ENCODE data around the gene CNOT6. TPM values are rescaled to one million over a fixed set of nuclear protein-coding genes. Genes with fewer than 3 reads are reported as not detected.

CNOT6 gene
- polyA plus RNA-seq, 1 of the 3 experiments (the other 2 are of a cell fraction): 17.1 TPM

DNA sequence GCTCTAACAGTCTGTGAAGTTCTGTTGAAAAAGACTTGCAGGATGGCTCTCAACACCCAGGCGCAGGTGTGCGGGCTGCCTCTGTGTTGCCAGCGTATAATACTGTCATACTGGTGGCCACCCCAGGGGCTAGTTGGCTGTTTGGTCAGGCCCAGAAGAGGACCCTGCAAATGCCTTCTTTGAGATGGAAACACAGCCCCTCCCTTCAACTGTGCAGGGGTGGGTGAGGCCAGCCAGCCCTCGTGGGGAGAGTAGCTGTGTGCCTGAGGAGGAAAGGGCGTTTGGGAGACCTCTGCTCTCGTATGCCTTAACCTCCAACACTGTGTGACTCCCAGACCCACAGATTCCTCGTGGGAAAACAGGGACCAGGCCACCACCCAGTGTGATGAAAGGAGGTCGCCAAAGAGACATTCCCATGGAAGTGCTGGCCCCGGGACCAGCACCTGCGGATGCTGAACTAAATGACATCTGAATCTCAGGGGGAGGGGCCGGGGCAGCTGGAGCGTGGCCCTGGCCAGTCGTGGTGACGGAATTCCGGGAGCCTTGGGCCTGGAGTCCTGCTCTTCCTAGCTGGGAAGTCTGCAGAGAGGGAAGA, 108.4 kb downstream of the CNOT6 start (continued):
- TF ChIP-seq JUND (IDR thresholded peaks at IDR 0.05): no peak

DNA sequence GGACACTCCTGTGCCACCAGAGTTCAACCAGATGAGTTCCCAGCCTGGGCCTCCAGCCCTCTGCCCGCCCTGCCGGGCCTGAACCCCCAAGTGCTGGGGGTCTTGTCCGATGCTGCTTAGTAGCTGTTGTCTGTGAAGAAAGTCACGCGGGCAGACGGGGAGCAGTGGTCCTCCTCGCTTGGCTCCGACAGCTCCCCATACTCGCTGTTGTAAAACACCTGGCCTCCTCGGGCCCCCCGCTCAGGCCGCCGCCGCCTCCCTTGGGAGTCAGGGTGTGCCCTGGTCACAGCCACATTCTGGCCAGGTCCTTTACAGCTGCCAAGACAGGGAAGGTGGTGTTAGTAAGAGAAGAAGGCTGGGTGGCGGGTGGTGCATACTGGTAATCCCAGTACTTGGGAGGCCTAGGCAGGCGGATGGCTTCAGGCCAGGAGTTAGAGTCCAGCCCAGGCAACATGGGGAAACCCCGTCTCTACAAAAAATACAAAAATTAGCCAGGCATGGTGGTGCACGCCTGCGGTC, 109.0 kb downstream of the CNOT6 start:
- Histone ChIP-seq H3K36me3 (replicated peaks in 1 of 2; ENCODE audit: control insufficient read depth in 1 of 2, insufficient read depth in 2 of 2, low read length in 1 of 2) (no peaks in the 10 kb centered on the region), H3K4me2 (no peak overlapping the region), H3K79me2 (ENCODE audit: insufficient read depth) (no peaks in the 10 kb centered on the region), H3K4me1 (ENCODE audit: control insufficient read depth in 1 of 2, insufficient read depth in 2 of 2, low read depth in 1 of 2, low read length in 1 of 2) (no peaks in the 10 kb centered on the region), H2AFZ (ENCODE audit: low read depth) (no peak overlapping the region), H4K20me1 (ENCODE audit: insufficient read depth) (no peaks in the 10 kb centered on the region), H3K9me2 (no peaks in the 10 kb centered on the region), H3K27me3 (ENCODE audit: insufficient read depth) (no peaks in the 10 kb centered on the region; the same call in 1 of the 2 replicates), H3K4me3 (ENCODE audit: low read depth in 2 of 2, low read length in 1 of 2) (no peak overlapping the region), H3F3A (replicated peaks; ENCODE audit: insufficient read depth) (no peaks in the 10 kb centered on the region), H3K9ac (no peak overlapping the region), H3K27ac (ENCODE audit: low read depth in 2 of 2, low read length in 1 of 2) (no peak overlapping the region), H3K9me3 (no peaks in the 10 kb centered on the region)
- no peak for DNase-seq
- ChIA-PET CTCF (no interaction called here), POLR2A (no interaction called here)
- WGBS (ENCODE audit: low lambda C conversion rate): 88% methylated on average over 18 of the region's 19 CpGs
- no peak for TF ChIP-seq TEAD4 (IDR thresholded peaks at IDR 0.05; ENCODE audit: borderline replicate concordance, insufficient read depth)

- H4K20me1 ChIP-seq (ENCODE audit: insufficient read depth): no peaks in the 10 kb centered on the region
- CTCF ChIA-PET: interaction anchor here (1.2 kb wide), 1 partner anchor 20 kb away, joined by 3 read pairs; no protein-coding TSS in a partner anchor
- H3K4me1 ChIP-seq (ENCODE audit: control insufficient read depth in 1 of 2, insufficient read depth in 2 of 2, low read depth in 1 of 2, low read length in 1 of 2): no peaks in the 10 kb centered on the region
- no peak overlapping the region for H3K4me2 ChIP-seq
- no peak overlapping the region for H3K4me3 ChIP-seq (ENCODE audit: low read depth in 2 of 2, low read length in 1 of 2)
- H3K79me2 ChIP-seq (ENCODE audit: insufficient read depth): no peaks in the 10 kb centered on the region
- no peaks in the 10 kb centered on the region for H3K9me2 ChIP-seq
- no peaks in the 10 kb centered on the region for H3K9me3 ChIP-seq
- H3F3A ChIP-seq (replicated peaks; ENCODE audit: insufficient read depth): no peaks in the 10 kb centered on the region
- no peaks in the 10 kb centered on the region for H3K36me3 ChIP-seq (replicated peaks in 1 of 2; ENCODE audit: control insufficient read depth in 1 of 2, insufficient read depth in 2 of 2, low read length in 1 of 2)
- no peak overlapping the region for H2AFZ ChIP-seq (ENCODE audit: low read depth)
- POLR2A ChIA-PET: no interaction called here
- no peaks in the 10 kb centered on the region; the same call in 1 of the 2 replicates for H3K27me3 ChIP-seq (ENCODE audit: insufficient read depth)
- 66% methylated on average over 13 of the region's 13 CpGs for WGBS (ENCODE audit: low lambda C conversion rate)
- peak; percentile 23 for DNase-seq
- TF ChIP-seq FOSL2 (IDR thresholded peaks at IDR 0.05; ENCODE audit: borderline replicate concordance, low read depth) (no peak), FOXJ3 (CRISPR knock-in tag; IDR thresholded peaks at IDR 0.05) (no peak), RXRA (IDR thresholded peaks at IDR 0.05; ENCODE audit: borderline replicate concordance, low read depth) (no peak), FOXM1 (IDR thresholded peaks at IDR 0.05; ENCODE audit: low read depth) (no peak), TCF12 (IDR thresholded peaks at IDR 0.05) (no peak), CHD2 (IDR thresholded peaks at IDR 0.05; ENCODE audit: low read length, partially characterized antibody) (no peak)
- TF ChIP-seq, protein P1, sequence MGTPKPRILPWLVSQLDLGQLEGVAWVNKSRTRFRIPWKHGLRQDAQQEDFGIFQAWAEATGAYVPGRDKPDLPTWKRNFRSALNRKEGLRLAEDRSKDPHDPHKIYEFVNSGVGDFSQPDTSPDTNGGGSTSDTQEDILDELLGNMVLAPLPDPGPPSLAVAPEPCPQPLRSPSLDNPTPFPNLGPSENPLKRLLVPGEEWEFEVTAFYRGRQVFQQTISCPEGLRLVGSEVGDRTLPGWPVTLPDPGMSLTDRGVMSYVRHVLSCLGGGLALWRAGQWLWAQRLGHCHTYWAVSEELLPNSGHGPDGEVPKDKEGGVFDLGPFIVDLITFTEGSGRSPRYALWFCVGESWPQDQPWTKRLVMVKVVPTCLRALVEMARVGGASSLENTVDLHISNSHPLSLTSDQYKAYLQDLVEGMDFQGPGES (IDR thresholded peaks at IDR 0.05; ENCODE audit: low read depth, low read length): no peak
- TF ChIP-seq, protein P2, sequence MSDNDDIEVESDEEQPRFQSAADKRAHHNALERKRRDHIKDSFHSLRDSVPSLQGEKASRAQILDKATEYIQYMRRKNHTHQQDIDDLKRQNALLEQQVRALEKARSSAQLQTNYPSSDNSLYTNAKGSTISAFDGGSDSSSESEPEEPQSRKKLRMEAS (IDR thresholded peaks at IDR 0.05; ENCODE audit: low read depth): no peak
- no peak overlapping the region for H3K9ac ChIP-seq
- H3K27ac ChIP-seq (ENCODE audit: low read depth in 2 of 2, low read length in 1 of 2): no peak overlapping the region
Observed at GRCh38 chr5:180604271-180604670, 110.1 kb downstream of the CNOT6 start.
